ENCODE results near the gene GMDS. TPM values are rescaled to one million over a fixed set of nuclear protein-coding genes. Genes with fewer than 3 reads are reported as not detected.

GMDS gene
- total RNA-seq, 4 donors from 2014 or later = 8.7 to 23.1 (median 18.4) TPM

- TF ChIP-seq POLR2A (IDR thresholded peaks at IDR 0.05) (no peak), CTCF (IDR thresholded peaks at IDR 0.05) (no peak)
- DNase-seq (ENCODE audit: low spot score in 2 of 2) = no peak
- no peak overlapping the region for H3K4me3 ChIP-seq (ENCODE audit: low read depth, poor library complexity, severe bottlenecking)
- intact Hi-C loops (cut with DNase I; ENCODE audit: low total_unique reads) = no loop called here
- WGBS, 2 donors = 83 to 87% methylated on average over 14 of the region's 14 CpGs
Measured at GRCh38 chr6:1952740-1953360, 292.6 kb downstream of the GMDS start.

GRCh38 chr6:1950631-1951030, 294.8 kb downstream of the GMDS start:
- H3K4me3 ChIP-seq (ENCODE audit: low read depth, poor library complexity, severe bottlenecking) = no peak overlapping the region
- intact Hi-C loops (cut with DNase I; ENCODE audit: low total_unique reads) = no loop called here
- DNase-seq (ENCODE audit: low spot score in 2 of 2) = no peak
- TF ChIP-seq CTCF (IDR thresholded peaks at IDR 0.05) = no peak
- TF ChIP-seq POLR2A (IDR thresholded peaks at IDR 0.05) = no peak
- 81 to 95% methylated on average over 6 of the region's 6 CpGs for WGBS, 2 donors

GRCh38 chr6:1949538-1949937, 295.9 kb downstream of the GMDS start:
- intact Hi-C loops (cut with DNase I; ENCODE audit: low total_unique reads) = no loop called here
- 84 to 88% methylated on average over 2 of the region's 2 CpGs for WGBS, 2 donors
- TF ChIP-seq POLR2A (IDR thresholded peaks at IDR 0.05) (no peak), CTCF (IDR thresholded peaks at IDR 0.05) (no peak)
- H3K4me3 ChIP-seq (ENCODE audit: low read depth, poor library complexity, severe bottlenecking) = no peak overlapping the region
- DNase-seq (ENCODE audit: low spot score in 2 of 2) = no peak

GRCh38 chr6:1947922-1948321, 297.5 kb downstream of the GMDS start:
- no peak for TF ChIP-seq POLR2A (IDR thresholded peaks at IDR 0.05)
- no peak for TF ChIP-seq CTCF (IDR thresholded peaks at IDR 0.05)
- no peak for DNase-seq (ENCODE audit: low spot score in 2 of 2)
- 97% methylated on average over 4 of the region's 4 CpGs for WGBS, 2 donors
- intact Hi-C loops (cut with DNase I; ENCODE audit: low total_unique reads) = no loop called here
- H3K4me3 ChIP-seq (ENCODE audit: low read depth, poor library complexity, severe bottlenecking) = no peak overlapping the region

GRCh38 chr6:1946583-1946982, 298.8 kb downstream of the GMDS start:
- TF ChIP-seq CTCF (IDR thresholded peaks at IDR 0.05) (no peak), POLR2A (IDR thresholded peaks at IDR 0.05) (no peak)
- no peak overlapping the region for H3K4me3 ChIP-seq (ENCODE audit: low read depth, poor library complexity, severe bottlenecking)
- no peak for DNase-seq (ENCODE audit: low spot score in 2 of 2)
- WGBS, 2 donors = 58 to 66% methylated on average over 3 of the region's 3 CpGs
- intact Hi-C loops (cut with DNase I; ENCODE audit: low total_unique reads) = no loop called here

- intact Hi-C loops (cut with DNase I; ENCODE audit: low total_unique reads) = no loop called here
- no peak overlapping the region for H3K4me3 ChIP-seq (ENCODE audit: low read depth, poor library complexity, severe bottlenecking)
- WGBS, 2 donors = 90 to 95% methylated on average over 9 of the region's 9 CpGs
- DNase-seq (ENCODE audit: low spot score in 2 of 2) = no peak
- TF ChIP-seq CTCF (IDR thresholded peaks at IDR 0.05) = no peak
- TF ChIP-seq POLR2A (IDR thresholded peaks at IDR 0.05) = no peak
Measured at GRCh38 chr6:1945235-1945832, 300.1 kb downstream of the GMDS start.
